ENCODE results near the gene WDR62.
"Not testable (repeated sequence)": the region's sequence is repeated elsewhere in the genome, so short reads cannot be mapped to it uniquely, and the experiment has no call there.

WDR62 gene

DNA sequence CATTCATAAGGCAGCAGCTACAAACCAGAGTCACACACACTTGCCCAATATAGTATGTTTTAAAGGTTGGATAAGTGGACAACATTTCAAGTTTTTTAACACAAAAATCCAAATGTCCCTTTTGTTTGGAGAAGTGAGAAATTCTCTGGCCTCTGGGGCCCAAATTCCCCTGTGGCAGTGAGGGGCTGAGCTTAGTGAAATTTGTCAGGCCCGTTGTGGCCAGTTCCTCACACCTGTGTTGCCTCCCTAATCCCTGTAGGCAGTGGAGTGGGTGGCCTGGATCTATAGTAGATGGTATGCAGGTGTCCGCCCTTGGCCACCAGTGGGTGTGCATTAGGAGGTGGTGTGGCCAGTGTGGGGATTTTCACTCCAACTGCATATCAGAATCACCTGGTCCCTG is 6.7 kb downstream of the WDR62 start:
- Histone ChIP-seq H3K36me3 (ENCODE audit: insufficient read depth, low read length) (no peaks in the 10 kb centered on the region), H3K9me3 (ENCODE audit: low read length) (no peaks in the 10 kb centered on the region), H3K4me1 (ENCODE audit: insufficient read depth, low read length) (no peaks in the 10 kb centered on the region), H3K4me3 (ENCODE audit: low read depth in 1 of 2, low read length in 2 of 2) (no peak overlapping the region), H3K9ac (ENCODE audit: low read length) (no peak overlapping the region), H3K27me3 (ENCODE audit: control insufficient read depth in 1 of 2, insufficient read depth in 2 of 2, low read length in 2 of 2) (no peaks in the 10 kb centered on the region), H3K27ac (ENCODE audit: low read depth, low read length) (no peak overlapping the region)

DNA sequence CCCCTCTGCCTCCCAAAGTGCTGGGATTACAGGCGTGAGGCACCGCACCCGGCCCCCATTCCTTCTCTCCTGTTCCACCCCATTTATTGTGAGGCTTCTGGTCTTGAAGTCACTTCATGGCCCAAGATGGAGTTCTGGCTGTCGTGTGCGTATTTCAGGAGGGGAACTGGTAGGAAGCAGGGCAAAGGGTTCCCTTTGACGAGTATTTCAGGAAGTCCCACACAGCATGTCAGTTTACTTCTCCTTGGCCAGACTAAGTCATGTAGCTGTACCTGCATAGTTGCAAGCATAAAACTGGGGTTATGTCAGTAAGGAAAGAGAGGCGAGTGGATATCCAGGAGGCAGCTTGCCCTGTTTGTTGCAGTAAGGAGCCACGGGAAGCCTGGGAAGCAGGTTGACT is 10.1 kb downstream of the WDR62 start:
- Histone ChIP-seq H3K36me3 (ENCODE audit: insufficient read depth, low read length) (no peaks in the 10 kb centered on the region), H3K9me3 (ENCODE audit: low read length) (no peaks in the 10 kb centered on the region)

GRCh38 chr19:36067681-36068080 is 13.0 kb downstream of the WDR62 start:
- no peak overlapping the region for H3K27ac ChIP-seq (ENCODE audit: low read depth, low read length)
- no peaks in the 10 kb centered on the region for H3K36me3 ChIP-seq (ENCODE audit: insufficient read depth, low read length)
- H3K4me1 ChIP-seq (ENCODE audit: insufficient read depth, low read length): no peaks in the 10 kb centered on the region
- H3K4me3 ChIP-seq (ENCODE audit: low read depth in 1 of 2, low read length in 2 of 2): no peak overlapping the region
- no peaks in the 10 kb centered on the region for H3K27me3 ChIP-seq (ENCODE audit: control insufficient read depth in 1 of 2, insufficient read depth in 2 of 2, low read length in 2 of 2)
- no peaks in the 10 kb centered on the region for H3K9me3 ChIP-seq (ENCODE audit: low read length)
- H3K9ac ChIP-seq (ENCODE audit: low read length): no peak overlapping the region

More for the DNA sequence above, 10.1 kb downstream of the WDR62 start:
- Histone ChIP-seq H3K27me3 (ENCODE audit: control insufficient read depth in 1 of 2, insufficient read depth in 2 of 2, low read length in 2 of 2) (no peaks in the 10 kb centered on the region), H3K4me1 (ENCODE audit: insufficient read depth, low read length) (no peaks in the 10 kb centered on the region), H3K9ac (ENCODE audit: low read length) (no peak overlapping the region), H3K27ac (ENCODE audit: low read depth, low read length) (no peak overlapping the region), H3K4me3 (ENCODE audit: low read depth in 1 of 2, low read length in 2 of 2) (no peak overlapping the region)

DNA sequence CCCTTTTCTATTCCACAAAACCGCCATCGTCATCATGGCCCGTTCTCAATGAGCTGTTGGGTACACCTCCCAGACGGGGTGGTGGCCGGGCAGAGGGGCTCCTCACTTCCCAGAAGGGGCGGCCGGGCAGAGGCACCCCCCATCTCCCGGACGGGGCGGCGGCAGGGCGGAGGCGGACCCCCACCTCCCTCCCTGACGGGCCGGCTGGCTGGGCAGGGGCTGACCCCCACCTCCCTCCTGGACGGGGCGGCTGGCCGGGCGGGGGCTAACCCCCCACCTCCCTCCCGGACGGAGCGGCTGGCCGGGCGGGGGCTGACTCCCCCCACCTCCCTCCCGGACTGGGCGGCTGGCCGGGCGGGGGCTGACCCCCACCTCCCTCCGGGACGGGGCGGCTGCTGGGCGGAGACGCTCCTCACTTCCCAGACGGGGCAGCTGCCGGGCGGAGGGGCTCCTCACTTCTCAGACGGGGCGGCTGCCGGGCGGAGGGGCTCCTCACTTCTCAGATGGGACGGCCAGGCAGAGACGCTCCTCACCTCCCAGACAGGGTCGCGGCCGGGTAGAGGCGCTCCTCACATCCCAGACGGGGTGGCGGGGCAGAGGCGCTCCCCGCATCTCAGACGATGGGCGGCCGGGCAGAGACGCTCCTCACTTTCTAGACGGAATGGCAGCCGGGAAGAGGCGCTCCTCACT is 14.3 kb downstream of the WDR62 start:
- H3K4me3 ChIP-seq (ENCODE audit: low read depth in 1 of 2, low read length in 2 of 2); H3K9ac ChIP-seq (ENCODE audit: low read length); H3K9me3 ChIP-seq (ENCODE audit: low read length); H3K36me3 ChIP-seq (ENCODE audit: insufficient read depth, low read length); H3K4me1 ChIP-seq (ENCODE audit: insufficient read depth, low read length); H3K27ac ChIP-seq (ENCODE audit: low read depth, low read length); H3K27me3 ChIP-seq (ENCODE audit: control insufficient read depth in 1 of 2, insufficient read depth in 2 of 2, low read length in 2 of 2): not testable (repeated sequence)

DNA sequence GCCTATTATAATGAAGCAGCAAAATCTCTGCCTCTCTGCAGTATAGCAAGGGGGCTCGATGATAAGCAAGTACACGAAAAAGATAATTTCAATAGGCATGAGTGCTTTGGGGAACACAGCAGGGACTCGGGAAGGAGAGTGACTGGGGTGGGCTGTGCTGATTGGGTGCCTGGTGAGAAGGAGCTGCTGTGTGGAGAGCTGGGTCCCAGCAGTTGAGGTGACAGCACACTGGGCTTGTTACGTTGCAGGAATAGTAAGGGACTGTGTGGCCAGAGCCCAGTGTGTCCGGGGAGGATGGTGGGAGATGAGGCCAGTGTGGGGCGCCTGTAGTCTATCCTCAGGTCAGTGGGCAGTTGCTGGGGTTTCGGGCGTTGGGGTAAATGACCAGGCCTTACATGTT is 17.4 kb downstream of the WDR62 start:
- Histone ChIP-seq H3K36me3 (ENCODE audit: insufficient read depth, low read length) (no peaks in the 10 kb centered on the region), H3K9ac (ENCODE audit: low read length) (no peak overlapping the region), H3K27ac (ENCODE audit: low read depth, low read length) (no peak overlapping the region), H3K4me1 (ENCODE audit: insufficient read depth, low read length) (no peaks in the 10 kb centered on the region), H3K9me3 (ENCODE audit: low read length) (no peaks in the 10 kb centered on the region), H3K27me3 (ENCODE audit: control insufficient read depth in 1 of 2, insufficient read depth in 2 of 2, low read length in 2 of 2) (no peaks in the 10 kb centered on the region), H3K4me3 (ENCODE audit: low read depth in 1 of 2, low read length in 2 of 2) (no peak overlapping the region)

GRCh38 chr19:36073121-36073876 is 18.6 kb downstream of the WDR62 start:
- Histone ChIP-seq H3K4me3 (ENCODE audit: low read depth in 1 of 2, low read length in 2 of 2) (no peak overlapping the region), H3K9me3 (ENCODE audit: low read length) (no peaks in the 10 kb centered on the region), H3K9ac (ENCODE audit: low read length) (no peak overlapping the region), H3K27ac (ENCODE audit: low read depth, low read length) (no peak overlapping the region), H3K4me1 (ENCODE audit: insufficient read depth, low read length) (no peaks in the 10 kb centered on the region), H3K36me3 (ENCODE audit: insufficient read depth, low read length) (no peaks in the 10 kb centered on the region), H3K27me3 (ENCODE audit: control insufficient read depth in 1 of 2, insufficient read depth in 2 of 2, low read length in 2 of 2) (no peaks in the 10 kb centered on the region)

DNA sequence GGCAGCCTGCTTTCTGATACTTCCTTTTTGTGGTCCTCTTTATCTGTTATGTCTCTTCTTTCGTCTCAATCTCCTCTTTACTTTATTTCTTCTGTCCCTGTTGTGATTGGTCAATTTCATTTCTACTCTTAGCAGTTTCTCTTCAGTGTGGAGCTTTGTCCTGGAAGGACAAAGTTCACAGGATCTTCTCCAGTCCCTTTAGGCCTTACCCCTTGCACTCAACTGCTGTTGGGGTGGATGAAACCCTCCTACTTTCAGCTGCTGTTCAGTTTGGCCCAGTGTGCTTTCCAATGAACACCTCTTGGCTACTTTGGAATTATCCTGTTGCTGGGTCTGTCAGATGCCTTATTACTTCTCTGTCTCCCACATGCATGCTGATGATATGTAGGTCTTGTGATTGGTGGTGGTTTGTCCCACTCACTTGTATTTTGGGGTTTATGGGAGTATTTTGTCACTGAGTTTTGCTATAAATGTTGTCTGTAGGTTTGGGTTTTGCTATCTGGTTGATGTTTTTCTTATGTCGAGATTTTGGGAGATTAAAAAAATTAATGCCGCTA is 24.8 kb downstream of the WDR62 start:
- Histone ChIP-seq H3K27me3 (ENCODE audit: control insufficient read depth in 1 of 2, insufficient read depth in 2 of 2, low read length in 2 of 2) (no peaks in the 10 kb centered on the region), H3K9ac (ENCODE audit: low read length) (no peak overlapping the region), H3K4me3 (ENCODE audit: low read depth in 1 of 2, low read length in 2 of 2) (no peak overlapping the region), H3K4me1 (ENCODE audit: insufficient read depth, low read length) (no peaks in the 10 kb centered on the region), H3K36me3 (ENCODE audit: insufficient read depth, low read length) (no peaks in the 10 kb centered on the region), H3K9me3 (ENCODE audit: low read length) (no peaks in the 10 kb centered on the region), H3K27ac (ENCODE audit: low read depth, low read length) (no peak overlapping the region)

- no peak overlapping the region for H3K4me3 ChIP-seq (ENCODE audit: low read depth in 1 of 2, low read length in 2 of 2)
- H3K27me3 ChIP-seq (ENCODE audit: control insufficient read depth in 1 of 2, insufficient read depth in 2 of 2, low read length in 2 of 2): no peaks in the 10 kb centered on the region
- no peaks in the 10 kb centered on the region for H3K36me3 ChIP-seq (ENCODE audit: insufficient read depth, low read length)
- no peak overlapping the region for H3K9ac ChIP-seq (ENCODE audit: low read length)
- no peaks in the 10 kb centered on the region for H3K9me3 ChIP-seq (ENCODE audit: low read length)
- H3K4me1 ChIP-seq (ENCODE audit: insufficient read depth, low read length): no peaks in the 10 kb centered on the region
- H3K27ac ChIP-seq (ENCODE audit: low read depth, low read length): no peak overlapping the region
Observed at GRCh38 chr19:36081385-36081784, 26.7 kb downstream of the WDR62 start.

GRCh38 chr19:36081894-36082293 is 27.2 kb downstream of the WDR62 start:
- no peaks in the 10 kb centered on the region for H3K27me3 ChIP-seq (ENCODE audit: control insufficient read depth in 1 of 2, insufficient read depth in 2 of 2, low read length in 2 of 2)
- no peaks in the 10 kb centered on the region for H3K4me1 ChIP-seq (ENCODE audit: insufficient read depth, low read length)
- no peak overlapping the region for H3K9ac ChIP-seq (ENCODE audit: low read length)
- H3K9me3 ChIP-seq (ENCODE audit: low read length): no peaks in the 10 kb centered on the region
- H3K27ac ChIP-seq (ENCODE audit: low read depth, low read length): no peak overlapping the region
- no peaks in the 10 kb centered on the region for H3K36me3 ChIP-seq (ENCODE audit: insufficient read depth, low read length)
- no peak overlapping the region for H3K4me3 ChIP-seq (ENCODE audit: low read depth in 1 of 2, low read length in 2 of 2)

DNA sequence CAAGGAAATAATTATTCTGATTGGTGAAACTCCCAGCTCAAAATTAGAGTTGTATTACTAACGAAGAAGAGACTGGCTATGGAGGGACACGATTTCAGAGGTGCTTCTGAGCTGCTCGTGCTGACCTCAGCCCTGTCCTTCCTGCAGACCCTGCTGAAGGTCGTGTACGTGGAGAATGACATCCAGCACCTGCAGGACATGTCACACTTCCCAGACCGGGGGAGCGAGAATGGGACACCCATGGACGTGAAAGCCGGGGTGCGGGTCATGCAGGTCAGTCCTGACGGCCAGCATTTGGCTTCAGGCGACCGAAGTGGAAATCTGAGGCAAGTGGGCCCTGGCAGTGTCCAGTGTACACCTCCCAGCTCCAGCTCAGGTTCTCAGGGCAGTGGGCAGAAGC is 28.2 kb downstream of the WDR62 start:
- H3K27me3 ChIP-seq (ENCODE audit: control insufficient read depth in 1 of 2, insufficient read depth in 2 of 2, low read length in 2 of 2): no peaks in the 10 kb centered on the region
- no peak overlapping the region for H3K9ac ChIP-seq (ENCODE audit: low read length)
- H3K9me3 ChIP-seq (ENCODE audit: low read length): no peaks in the 10 kb centered on the region
- no peaks in the 10 kb centered on the region for H3K4me1 ChIP-seq (ENCODE audit: insufficient read depth, low read length)
- H3K36me3 ChIP-seq (ENCODE audit: insufficient read depth, low read length): no peaks in the 10 kb centered on the region
- no peak overlapping the region for H3K4me3 ChIP-seq (ENCODE audit: low read depth in 1 of 2, low read length in 2 of 2)
- no peak overlapping the region for H3K27ac ChIP-seq (ENCODE audit: low read depth, low read length)

GRCh38 chr19:36084231-36085009 is 29.7 kb downstream of the WDR62 start:
- H3K4me1 ChIP-seq (ENCODE audit: insufficient read depth, low read length): no peaks in the 10 kb centered on the region
- no peaks in the 10 kb centered on the region for H3K9me3 ChIP-seq (ENCODE audit: low read length)
- no peak overlapping the region for H3K4me3 ChIP-seq (ENCODE audit: low read depth in 1 of 2, low read length in 2 of 2)
- H3K36me3 ChIP-seq (ENCODE audit: insufficient read depth, low read length): no peaks in the 10 kb centered on the region
- H3K27me3 ChIP-seq (ENCODE audit: control insufficient read depth in 1 of 2, insufficient read depth in 2 of 2, low read length in 2 of 2): no peaks in the 10 kb centered on the region
- H3K27ac ChIP-seq (ENCODE audit: low read depth, low read length): no peak overlapping the region
- no peak overlapping the region for H3K9ac ChIP-seq (ENCODE audit: low read length)
